Measurements from ENCODE around the gene ABCA3. TPM values are rescaled to one million over a fixed set of nuclear protein-coding genes. Genes with fewer than 3 reads are reported as not detected.

The ABCA3 gene
- total RNA-seq, 4 donors from 2014 or later = 1.3 to 18.7 (median 4.7) TPM

DNA sequence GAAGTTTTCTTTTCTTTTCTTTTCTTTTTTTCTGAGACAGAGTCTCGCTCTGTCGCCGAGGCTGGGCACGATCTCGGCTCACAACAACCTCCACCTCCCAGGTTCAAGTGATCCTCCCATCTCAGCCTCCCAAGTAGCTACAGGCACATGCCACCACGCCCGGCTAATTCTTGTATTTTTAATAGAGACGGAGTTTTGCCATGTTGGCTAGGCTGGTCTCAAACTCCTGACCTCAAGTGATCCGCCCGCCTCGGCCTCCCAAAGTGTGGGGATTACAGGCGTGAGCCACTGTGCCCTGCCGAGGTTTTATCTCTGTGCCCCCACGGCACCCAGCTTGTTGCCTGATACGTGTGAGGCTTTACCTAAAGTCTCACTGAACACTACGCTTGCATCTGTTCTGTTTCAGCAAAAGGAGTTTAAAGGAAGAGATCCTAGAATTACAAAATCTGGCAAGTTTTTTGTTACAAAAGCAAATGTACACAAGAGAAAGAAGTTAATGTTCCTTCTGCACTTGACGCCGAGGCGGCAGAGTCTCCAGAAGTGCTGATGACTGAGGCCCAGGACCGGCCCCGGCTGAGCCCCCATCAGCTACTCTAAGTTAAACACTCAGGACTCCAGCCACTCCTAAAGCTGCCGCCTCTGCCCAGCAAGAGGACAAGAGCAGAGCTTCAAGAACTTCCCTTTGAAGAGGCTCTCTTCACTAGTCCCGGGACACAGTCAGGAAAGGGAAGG, 9.2 kb downstream of the ABCA3 start:
- TF ChIP-seq, protein P1, sequence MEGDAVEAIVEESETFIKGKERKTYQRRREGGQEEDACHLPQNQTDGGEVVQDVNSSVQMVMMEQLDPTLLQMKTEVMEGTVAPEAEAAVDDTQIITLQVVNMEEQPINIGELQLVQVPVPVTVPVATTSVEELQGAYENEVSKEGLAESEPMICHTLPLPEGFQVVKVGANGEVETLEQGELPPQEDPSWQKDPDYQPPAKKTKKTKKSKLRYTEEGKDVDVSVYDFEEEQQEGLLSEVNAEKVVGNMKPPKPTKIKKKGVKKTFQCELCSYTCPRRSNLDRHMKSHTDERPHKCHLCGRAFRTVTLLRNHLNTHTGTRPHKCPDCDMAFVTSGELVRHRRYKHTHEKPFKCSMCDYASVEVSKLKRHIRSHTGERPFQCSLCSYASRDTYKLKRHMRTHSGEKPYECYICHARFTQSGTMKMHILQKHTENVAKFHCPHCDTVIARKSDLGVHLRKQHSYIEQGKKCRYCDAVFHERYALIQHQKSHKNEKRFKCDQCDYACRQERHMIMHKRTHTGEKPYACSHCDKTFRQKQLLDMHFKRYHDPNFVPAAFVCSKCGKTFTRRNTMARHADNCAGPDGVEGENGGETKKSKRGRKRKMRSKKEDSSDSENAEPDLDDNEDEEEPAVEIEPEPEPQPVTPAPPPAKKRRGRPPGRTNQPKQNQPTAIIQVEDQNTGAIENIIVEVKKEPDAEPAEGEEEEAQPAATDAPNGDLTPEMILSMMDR (IDR thresholded peaks at IDR 0.05) = no peak
- TF ChIP-seq POLR2A (IDR thresholded peaks at IDR 0.05) = no peak
- no peak overlapping the region for H3K4me3 ChIP-seq
- H3K9me3 ChIP-seq = no peaks in the 10 kb centered on the region
- H3K27me3 ChIP-seq = no peaks in the 10 kb centered on the region
- no peaks in the 10 kb centered on the region for H3K4me1 ChIP-seq
- H3K36me3 ChIP-seq = no peaks in the 10 kb centered on the region
- intact Hi-C loops (cut with DNase I; ENCODE audit: low total_unique reads) = loop anchor here (10.0 kb wide), 1 partner anchor 163 kb away; no protein-coding TSS in a partner anchor
- no peak overlapping the region for H3K27ac ChIP-seq
- DNase-seq = no peak

DNA sequence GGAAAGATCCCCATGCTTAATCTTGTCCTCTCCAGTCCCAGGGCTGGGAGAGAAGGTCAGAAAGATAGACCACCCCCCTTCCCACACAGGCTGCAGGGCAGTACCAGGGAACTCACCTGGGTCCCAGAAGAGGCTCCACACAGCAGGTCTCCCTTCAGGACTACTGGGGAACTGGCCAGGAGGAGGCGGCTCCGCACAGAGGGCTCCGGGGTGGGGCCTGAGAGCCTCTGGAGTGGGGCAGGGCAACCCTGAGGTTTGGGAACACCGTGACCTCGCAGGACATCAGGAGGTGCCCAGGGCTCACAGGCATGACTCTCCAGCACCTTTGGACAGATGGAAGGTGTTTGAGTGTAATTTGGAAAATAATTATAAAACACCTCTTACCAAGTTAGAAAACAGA, 11.0 kb downstream of the ABCA3 start:
- intact Hi-C loops (cut with DNase I; ENCODE audit: low total_unique reads) = no loop called here

DNA sequence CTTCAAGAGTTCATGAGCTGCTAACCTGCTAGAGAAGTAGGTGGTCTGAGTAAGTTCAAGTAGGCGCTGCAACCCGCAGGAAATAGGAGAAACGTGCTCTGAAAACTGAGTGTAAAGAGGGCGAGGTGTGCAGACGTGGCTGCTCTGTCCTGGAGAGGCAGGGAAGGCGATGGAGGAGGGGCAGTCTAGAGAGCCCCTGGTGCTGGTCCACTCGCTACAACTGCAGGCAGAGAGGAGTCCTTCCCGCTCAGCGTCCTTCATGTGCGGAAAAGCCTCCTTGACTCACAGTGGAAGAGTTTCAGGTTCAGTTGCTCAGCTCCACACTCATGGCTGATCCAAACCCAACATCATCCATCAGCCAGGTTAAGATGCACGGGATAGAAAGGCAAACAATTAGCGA, 12.1 kb downstream of the ABCA3 start:
- no peaks in the 10 kb centered on the region for H3K4me1 ChIP-seq
- TF ChIP-seq, protein P1 (IDR thresholded peaks at IDR 0.05) = no peak
- no peak for TF ChIP-seq POLR2A (IDR thresholded peaks at IDR 0.05)
- H3K36me3 ChIP-seq = no peaks in the 10 kb centered on the region
- no peak overlapping the region for H3K4me3 ChIP-seq
- no peaks in the 10 kb centered on the region for H3K27me3 ChIP-seq
- intact Hi-C loops (cut with DNase I; ENCODE audit: low total_unique reads) = no loop called here
- no peak for DNase-seq
- no peak overlapping the region for H3K27ac ChIP-seq
- H3K9me3 ChIP-seq = no peaks in the 10 kb centered on the region

More for the DNA sequence above, 11.0 kb downstream of the ABCA3 start:
- no peak for DNase-seq
- Histone ChIP-seq H3K27me3 (no peaks in the 10 kb centered on the region), H3K9me3 (no peaks in the 10 kb centered on the region), H3K27ac (no peak overlapping the region), H3K4me3 (no peak overlapping the region), H3K4me1 (no peaks in the 10 kb centered on the region), H3K36me3 (no peaks in the 10 kb centered on the region)
- TF ChIP-seq, protein P1 (IDR thresholded peaks at IDR 0.05) = no peak
- TF ChIP-seq POLR2A (IDR thresholded peaks at IDR 0.05) = no peak

DNA sequence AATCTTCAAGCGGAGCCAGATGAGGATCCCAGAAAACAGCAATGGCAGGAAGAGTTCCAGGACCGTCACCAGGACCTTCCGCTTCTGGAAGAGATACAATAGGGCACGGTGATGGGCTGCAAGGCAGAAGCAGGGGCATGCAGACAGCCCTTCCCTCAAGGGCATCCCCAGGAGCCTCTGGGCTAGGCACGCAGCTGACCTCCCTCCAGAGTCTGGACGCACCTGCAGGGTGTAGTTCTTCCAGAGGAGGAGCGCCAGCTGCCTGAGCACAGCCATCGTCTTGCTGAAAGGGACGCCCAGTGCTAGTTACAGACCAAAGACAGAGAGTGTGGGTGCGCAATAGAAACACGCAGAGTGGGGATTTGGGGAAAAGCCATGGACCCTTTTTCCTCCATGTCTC, 14.3 kb downstream of the ABCA3 start:
- Histone ChIP-seq H3K36me3 (no peaks in the 10 kb centered on the region), H3K9me3 (no peaks in the 10 kb centered on the region), H3K27me3 (no peaks in the 10 kb centered on the region), H3K4me3 (no peak overlapping the region), H3K27ac (no peak overlapping the region), H3K4me1 (no peaks in the 10 kb centered on the region)
- DNase-seq = no peak
- intact Hi-C loops (cut with DNase I; ENCODE audit: low total_unique reads) = no loop called here
- TF ChIP-seq, protein P1 (IDR thresholded peaks at IDR 0.05) = no peak

DNA sequence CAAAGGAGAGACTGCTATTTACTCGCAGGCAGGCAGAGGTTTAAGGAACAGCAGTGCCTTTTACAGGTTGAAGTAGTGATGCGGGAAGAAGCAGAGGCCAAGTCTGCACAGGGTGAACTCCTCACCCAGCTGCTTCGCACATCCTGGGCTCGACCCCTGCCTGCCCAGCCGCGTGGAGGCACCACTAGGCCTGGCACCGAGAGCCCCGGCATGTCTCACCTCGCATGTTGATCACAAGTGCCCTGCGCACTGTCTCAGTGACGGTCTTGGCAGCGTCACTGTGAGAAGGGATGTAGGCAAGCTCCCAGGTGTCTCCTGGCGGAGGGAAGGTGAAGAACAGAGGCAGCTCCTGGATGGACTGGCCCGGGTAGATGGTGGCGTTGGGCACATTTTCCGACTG, 14.7 kb downstream of the ABCA3 start:
- Histone ChIP-seq H3K4me3 (no peak overlapping the region), H3K27me3 (no peaks in the 10 kb centered on the region), H3K36me3 (no peaks in the 10 kb centered on the region), H3K4me1 (no peaks in the 10 kb centered on the region), H3K9me3 (no peaks in the 10 kb centered on the region), H3K27ac (no peak overlapping the region)
- no peak for TF ChIP-seq POLR2A (IDR thresholded peaks at IDR 0.05)
- TF ChIP-seq, protein P1 (IDR thresholded peaks at IDR 0.05) = no peak
- intact Hi-C loops (cut with DNase I; ENCODE audit: low total_unique reads) = no loop called here
- DNase-seq = no peak
